GM21528 (cell line): Measurements from ENCODE around the gene CFAP161.

Experiments
- ATAC-seq: cut with Tn5 transposase; IDR thresholded peaks from one replicate; pipeline ENCODE4 v1.9.1; 2021; ENCODE audit warnings: mild to moderate bottlenecking, moderate library complexity; ENCODE audit not compliant: unreplicated experiment, low FRiP score

The CFAP161 gene, protein sequence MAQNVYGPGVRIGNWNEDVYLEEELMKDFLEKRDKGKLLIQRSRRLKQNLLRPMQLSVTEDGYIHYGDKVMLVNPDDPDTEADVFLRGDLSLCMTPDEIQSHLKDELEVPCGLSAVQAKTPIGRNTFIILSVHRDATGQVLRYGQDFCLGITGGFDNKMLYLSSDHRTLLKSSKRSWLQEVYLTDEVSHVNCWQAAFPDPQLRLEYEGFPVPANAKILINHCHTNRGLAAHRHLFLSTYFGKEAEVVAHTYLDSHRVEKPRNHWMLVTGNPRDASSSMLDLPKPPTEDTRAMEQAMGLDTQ

DNA sequence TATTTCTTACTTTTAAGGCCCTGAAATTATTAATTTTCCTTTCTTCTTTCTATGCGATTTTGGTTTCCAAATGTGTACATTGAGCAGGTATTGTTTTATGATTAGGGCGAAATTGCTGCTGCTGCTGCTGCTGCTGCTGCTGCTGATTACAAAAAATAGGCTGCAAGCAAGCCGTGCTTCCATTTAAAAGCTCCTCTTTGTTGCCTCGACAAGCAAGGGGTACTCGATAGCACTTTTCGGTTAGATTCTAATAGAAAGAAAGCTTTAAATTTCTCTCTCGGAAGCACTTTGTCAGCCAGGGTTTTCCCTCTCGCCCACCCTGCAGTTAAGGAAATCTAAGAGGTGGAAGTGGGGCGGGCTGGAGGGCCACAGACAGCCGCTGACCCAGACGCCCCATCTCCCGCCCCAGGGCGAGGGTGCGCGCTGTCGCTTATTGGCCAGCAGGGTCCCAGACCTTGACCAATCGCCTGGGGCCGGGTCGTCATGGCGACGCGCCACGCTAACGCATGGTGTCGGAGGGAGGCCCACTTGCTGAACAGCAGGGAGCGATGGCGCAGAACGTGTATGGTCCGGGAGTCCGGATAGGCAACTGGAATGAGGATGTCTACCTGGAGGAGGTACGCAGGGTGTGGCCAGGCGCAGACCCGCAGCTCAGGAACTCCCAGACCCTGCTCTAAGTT, at the start of gene CFAP161:
TSS of gene CFAP161 (plus strand) at position 489 of the 680 bp plus-strand sequence. CDS start at position 549, 60 bp downstream.
- ATAC-seq: no peak

DNA sequence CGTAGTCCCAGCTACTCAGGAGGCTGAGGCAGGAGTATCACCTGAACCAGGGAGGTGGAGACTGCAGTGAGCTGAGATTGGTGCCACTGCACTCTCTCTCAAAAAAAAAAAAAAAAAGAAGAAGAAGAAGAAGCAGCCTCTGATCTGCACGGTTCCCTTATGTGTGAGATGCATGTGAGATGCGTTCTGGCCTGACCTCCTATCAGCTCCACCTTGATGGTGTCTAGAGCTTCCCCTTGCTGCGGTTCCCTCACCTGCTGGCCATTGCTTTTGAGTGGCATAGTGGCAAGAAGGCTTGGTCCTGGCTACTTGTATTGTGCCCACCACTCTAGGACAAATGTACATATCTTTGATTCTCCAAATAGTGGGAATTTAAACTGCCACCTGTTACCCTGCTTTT, 49.4 kb upstream of the CFAP161 start:
- no peak for ATAC-seq

DNA sequence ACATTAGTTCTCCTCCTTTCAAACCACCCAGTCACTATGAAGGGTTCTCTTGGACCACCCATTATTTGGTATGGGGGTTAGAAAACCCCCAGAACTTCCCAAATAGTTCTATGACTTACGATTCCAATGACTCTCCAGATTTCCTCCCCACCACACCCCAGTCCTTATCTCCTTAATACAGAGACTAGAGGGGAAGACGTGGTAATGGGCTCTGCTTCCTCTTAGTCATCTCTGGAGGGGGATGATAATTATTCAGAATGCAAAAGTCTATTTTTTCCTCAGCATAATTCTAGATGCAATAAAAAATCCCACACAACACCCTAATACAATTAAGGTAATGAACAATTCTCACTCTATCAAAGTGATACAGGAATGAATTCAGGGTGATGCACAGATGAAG, 48.9 kb upstream of the CFAP161 start:
- no peak for ATAC-seq

DNA sequence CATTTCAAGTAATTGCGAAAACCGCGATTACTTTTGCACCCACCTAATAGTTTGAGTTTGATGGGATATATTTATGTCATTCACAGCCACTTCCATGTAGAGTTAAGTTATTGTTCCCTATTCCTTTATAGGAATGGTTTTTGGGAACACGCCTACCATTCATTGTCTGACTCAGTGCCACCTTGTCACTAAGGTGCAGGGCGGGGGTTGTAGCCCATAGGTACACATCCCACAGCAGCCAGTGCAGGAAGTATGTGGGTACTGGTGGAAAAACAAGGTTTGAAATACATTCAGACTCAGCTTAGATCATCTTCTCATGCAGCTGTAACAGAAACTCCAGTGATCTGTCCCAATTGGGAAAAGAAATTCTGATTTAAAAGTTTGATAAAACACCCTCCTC, 48.2 kb upstream of the CFAP161 start:
- ATAC-seq: no peak

DNA sequence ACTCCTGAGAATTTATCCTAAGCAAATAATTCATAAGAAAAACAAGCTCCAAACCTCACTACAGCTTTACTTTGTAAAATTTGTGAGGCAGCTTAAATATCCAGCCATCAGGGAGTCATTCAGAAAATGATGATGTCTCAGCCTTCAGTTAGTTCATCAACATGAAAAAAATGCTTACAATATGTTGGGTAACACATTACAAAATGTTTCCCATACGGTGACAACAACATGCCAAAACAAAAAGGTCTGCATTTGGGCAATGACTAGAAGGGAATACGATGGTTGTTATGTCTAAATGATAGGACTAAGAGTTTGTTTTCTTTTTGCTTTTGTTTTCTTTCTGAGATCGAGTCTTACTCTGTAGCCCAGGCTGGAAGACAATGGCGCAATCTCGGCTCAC, 47.0 kb upstream of the CFAP161 start:
- no peak for ATAC-seq

DNA sequence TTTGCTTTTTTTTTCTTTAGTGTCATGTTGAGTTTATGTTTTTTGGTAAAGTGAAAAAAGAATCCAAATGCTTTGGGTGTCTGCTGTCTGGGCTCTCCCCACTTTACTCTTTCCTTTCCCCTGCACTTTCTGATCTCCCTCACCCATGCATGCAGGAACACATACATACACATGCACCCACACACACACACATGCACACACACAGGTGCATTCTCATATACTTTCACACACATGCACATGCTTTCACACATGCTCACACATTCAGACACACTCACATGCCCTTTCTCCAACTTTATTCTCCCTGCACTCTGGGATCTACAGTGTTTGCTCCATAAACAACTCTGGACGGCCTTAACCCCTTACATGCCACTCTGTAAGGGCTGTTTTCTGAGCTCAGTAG, 46.4 kb upstream of the CFAP161 start:
- ATAC-seq: no peak

DNA sequence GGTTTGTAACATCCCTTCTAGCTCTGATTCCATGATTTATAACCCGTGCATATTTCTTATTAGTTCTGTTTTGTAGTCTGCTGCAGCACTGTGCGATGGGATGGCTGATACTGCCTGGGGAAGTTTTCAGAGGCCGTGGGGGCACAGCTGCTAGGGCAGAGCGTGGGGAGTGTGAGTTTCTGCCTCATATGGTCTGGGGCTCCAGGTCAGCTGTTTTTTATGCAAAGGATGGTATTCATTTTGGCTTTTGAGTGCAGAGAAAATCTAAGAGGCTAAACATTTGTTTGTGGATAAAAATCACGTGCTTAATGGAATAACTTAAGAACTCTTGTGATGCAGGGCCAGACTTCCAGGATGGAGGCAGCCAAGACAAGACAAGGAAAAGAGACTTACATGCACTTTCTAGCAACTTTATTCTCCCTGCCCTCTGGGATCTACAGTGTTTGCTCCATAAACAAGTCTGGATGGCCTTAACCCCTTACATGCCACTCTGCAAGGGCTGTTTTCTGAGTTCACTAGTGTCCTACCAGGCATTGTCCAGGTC, 45.5 kb upstream of the CFAP161 start:
- no peak for ATAC-seq

DNA sequence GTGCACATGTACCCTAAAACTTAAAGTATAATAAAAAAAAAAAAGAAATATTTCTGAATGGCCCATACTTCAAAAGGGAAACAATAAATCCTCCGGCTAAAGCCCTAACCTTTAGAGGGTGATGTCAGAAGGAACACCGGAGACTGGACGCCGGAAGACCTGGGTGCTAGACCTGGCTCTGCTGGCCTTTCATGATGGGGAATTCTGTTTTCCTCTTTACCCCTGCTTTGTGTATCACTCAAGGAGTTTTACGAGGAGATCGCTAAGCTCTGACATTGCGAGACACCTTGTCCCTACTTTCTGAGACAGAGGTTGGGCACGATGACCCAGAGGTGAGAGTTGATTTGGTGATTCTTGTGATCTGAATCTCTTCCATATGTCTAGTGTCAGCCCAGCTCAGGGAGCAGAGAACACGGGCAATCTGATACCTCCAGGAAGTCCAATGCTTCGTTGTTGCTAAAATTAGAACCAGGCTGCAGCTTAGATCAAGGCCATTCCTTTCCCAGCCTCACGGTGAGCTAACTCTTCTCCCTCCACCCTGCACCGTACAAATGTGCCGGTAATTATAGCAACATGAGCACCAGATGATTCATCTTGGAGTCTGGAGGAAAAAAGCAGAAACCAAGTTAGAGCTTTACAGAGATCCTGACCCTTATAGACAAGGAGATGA, 42.0 kb upstream of the CFAP161 start:
- no peak for ATAC-seq

DNA sequence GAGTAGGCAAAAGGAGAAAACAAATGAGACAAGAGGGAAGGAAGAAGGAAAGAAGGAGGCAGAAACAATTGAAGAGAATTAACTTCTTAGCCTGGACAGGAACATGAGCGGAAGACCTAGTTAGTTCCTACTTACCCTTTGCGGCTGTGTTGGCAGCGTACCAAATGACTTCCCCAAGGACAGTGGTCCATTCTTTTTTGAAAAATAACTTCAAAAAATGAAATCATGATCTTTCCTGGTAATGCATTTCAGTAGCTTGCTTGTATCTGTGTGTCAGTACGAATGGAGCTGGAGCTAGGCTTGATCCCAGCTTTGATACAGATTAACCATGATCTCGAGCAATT, 41.5 kb upstream of the CFAP161 start:
- ATAC-seq: no peak

DNA sequence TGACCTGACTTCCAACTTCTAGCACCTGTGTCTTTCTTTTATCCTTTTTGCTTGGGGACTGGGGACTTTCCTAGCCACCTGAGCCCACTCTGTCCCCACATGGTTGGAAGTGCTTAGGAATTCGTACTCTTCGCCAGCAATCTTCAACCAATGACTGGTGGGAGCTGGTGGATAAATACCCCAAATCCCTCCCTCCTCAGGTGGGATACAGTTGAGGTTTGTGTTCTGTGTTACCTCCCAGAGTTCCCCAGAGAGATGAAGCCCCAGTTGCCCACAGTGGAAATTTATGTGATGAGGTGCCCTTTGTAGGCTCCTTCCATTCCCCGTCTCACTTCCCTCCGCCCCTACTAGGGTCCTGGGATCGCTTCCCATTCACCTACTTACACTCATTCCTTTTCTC, 40.1 kb upstream of the CFAP161 start:
- ATAC-seq: no peak

DNA sequence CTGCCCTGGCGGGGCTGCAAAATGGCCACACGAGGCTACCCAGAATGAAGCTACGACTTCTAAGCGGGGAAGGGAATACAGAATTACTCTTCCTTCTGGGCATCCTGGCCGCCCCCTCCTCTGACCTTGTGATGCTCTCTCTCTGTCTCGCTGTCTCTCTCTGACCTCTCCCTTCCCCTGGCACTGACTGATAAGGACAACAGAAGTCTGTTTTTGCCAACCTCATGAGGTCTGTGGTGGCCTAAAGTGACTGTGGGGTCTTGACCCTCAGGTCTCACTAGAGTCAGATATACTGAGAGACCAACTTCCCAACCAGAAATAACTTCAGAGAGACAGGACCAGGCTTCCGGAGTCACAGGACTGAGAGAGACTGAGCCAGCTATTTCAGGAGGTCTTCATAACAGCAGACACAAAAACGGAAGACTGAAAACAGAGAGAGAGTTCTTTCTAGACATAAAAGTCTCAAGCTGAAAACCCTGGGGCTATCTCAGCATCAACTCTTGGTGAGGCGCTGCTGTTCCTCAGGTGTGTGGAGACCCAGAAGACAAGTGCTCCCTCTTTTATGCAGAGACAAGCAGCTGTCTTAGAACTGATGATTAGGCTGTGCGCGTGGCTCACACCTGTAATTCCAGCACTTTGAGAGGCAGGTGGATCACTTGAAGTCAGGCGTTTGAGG, 38.2 kb upstream of the CFAP161 start:
- no peak for ATAC-seq

DNA sequence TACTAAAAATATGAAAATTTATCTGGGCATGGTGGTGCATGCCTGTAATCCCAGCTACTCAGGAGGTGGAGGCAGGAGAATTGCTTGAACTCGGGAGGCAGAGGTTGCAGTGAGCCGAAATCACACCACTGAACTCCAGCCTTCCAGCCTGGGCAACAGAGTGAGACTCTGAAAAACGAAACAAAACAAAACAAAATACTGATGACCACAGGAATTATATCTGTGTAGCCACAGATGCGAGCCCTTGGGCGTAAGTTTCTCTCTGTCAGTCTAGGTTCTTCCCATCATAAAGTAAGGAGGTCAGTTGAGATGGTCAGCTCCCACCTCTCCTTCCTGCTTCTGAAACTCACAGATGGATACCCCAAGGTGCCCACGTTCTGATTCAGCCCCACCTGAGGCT, 37.7 kb upstream of the CFAP161 start:
- no peak for ATAC-seq

DNA sequence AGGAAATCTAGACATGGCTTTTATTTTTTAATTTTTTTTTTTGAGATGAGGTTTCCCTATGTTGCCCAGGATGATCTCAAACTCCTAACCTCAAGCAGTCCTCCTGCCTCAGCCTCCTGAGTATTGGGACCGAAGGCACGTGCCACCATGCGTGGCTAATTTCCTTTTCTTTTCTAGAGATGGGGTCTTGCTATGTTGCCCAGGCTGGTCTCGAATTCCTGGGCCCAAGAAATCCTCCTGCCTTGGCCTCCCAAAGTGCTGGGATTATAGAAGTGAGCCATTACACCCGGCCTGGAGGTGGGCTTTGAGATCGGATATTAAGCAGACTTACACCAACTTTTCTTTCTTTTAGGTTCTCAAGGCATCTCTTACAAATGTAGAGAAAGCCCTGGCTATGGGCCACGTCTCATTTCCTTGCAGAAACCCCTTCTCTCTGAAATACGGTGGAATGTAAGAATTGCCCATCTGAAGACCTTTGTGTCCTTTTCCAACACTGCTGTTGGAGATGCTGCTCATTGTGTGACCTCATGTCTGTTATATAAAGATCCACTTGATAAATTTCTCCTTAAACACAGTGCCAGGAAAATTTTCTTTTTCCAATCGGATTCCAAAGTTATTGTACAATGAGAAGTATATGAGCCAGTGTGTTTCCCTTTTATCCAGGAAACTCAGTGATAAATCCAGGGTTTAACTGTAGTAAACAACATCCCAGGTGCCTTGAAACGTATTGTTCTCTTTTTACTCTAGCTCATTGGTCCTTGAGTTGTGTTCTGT, 36.8 kb upstream of the CFAP161 start:
- no peak for ATAC-seq

DNA sequence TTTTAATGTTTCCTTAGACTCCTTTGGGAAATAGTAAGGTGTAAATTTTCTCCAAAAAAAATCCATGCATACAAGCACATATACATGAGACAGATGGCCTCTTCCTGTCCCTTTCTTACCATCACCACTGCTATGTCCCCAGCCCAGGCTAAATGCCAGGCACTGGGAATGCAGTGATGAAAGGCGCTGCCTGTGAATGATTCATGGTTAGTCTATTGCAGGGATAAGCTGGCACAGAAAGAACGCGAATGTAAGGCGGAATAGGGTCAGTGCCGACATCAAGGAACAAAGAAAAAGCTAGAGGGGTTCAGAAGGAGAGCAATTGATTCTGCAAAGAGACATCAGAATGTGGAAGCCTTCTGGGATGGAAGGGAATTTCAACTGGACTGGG, 36.2 kb upstream of the CFAP161 start:
- no peak for ATAC-seq

DNA sequence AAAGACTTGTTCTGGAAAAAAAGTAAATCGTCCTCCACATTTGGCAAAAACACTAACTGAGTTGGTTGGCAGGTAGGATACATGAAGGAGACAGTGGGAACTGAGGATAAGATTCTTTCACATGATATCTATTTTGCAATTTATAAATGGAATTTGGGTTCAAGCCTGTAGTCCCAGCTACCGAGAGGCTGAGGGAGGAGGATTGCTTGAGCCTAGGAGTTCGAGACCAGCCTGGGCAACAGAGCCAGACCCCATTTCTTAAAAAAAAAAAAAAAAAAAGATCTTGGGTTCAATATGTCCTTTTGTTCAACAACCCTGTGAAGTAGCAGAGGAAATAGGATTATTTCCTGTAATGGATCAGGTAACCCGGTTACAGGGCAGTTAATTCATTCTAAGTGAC, 35.7 kb upstream of the CFAP161 start:
- ATAC-seq: no peak

DNA sequence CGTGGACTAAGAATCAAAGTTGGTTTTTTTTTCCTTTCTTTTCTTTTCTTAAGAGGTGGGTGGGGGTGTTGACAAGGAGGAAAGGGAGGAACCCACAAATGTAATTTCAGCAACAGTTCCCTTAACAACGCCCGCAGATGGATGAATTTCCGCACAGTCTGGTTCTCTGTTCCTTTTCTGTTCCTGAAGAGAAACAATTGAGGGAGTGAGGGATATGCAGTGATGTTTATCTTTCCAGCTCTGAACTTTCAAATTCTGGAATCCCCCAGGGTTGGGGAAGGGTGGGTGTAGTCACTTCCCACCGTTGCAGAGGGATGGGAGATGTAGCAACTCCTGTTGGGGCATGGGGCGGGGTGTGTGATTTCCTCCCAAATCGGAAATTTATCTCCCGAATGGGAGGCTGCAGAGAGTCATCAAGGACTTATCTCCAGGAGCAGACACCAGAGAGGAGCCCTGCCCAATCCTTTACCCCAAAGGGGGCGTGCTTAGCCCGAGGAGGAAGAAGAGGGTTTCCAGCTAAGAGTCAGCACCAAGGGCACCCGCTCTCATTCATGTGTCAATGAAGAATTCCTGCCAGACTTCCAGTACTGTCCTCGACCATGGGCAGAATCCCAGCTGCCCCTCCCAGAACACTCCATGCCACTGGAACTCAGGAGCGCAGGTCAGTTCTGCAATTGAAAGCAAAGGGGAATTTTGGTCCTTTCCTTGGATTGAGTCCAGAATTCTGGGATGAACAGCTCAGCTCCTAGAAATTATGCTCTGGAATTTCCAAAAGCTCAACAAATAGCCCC, 35.0 kb upstream of the CFAP161 start:
- no peak for ATAC-seq

DNA sequence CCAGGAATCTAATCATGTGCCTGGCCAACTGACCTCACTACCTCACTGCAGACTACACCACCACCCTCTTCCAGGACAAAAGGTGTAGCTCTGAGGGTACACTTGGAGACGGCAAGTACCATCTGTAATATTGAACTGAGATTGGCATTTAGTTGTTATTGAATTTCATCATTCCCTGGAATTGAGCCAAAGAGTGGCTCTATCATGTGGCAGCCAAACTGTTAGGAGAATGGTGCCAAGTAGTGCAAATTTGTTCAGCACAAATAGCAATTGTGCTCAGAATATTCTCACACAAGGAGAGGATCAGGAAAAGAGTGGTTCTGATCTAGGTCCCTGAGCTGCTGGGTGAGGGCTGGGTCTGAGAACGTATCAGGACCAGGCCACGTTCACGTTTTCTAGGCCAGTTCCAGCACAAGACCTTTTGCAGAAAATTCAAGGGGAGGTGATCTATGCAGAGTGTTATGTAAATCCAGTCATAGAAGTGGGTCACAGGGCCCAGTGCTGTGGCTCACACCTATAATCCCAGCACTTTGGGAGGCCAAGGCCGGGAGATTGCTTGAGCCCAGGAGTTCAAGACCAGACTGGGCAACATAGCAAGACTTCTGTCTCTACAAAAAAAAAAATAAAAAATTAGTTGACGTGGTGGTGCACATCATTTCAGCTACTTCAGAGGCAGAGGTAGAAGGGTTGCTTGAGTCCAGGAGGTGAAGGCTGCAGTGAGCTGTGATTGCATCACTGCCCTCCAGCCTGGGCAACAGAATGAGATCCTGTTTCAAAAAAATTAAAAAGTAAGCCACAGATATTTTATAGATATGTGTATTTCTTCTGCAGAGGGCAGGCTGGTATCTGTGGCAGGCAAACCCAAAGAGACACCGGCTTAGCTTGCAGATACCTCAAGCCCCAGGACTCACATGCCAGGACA, 31.9 kb upstream of the CFAP161 start:
- no peak for ATAC-seq

DNA sequence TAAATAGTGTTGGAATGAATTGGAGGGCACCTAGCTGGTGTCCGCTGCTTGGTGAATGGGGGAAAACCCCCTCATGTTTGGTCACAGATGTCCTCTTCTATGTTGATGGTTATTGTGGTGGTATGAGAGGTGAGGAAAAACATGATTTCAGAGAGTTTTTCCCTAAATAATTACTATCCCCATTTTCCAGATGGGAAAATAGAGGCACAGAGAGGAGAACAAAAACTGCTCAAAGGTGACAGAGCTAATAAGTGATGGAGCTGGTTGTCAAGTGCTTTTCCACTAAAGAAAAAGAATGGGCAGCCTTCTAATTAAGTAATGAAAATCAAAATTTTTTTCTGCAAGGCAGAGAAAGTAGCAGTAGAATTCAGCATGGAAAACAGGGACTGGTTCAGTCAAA, 30.2 kb upstream of the CFAP161 start:
- no peak for ATAC-seq

DNA sequence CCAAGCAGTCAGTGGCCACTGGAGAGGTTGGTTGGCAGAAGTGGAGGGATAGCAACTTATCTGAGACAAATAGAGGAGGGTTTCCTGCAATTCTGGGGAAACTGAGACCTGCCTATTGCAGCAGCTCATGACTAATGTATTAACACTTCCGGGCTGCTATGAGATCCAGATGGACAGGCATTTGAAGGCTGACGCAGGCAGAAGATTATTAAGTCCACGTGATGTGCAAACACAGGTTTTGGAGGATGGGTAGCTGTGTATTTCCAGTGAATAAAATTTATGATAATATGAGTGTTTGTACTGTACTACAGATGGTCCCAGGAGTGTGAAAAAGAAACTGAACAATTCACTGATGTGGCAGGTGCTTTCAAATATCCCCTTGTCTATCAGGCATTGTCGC, 28.5 kb upstream of the CFAP161 start:
- ATAC-seq: no peak
